Cerebellar cortex (tissue), 1 donor: ENCODE measurements around the gene WWOX.
"Not testable (repeated sequence)": the region's sequence is repeated elsewhere in the genome, so short reads cannot be mapped to it uniquely, and the experiment has no call there.

Source experiments
- DNase-seq: peaks from one replicate; pipeline ENCODE4 v3.0.0-alpha.2; 2015; ENCODE audit warnings: low spot score

WWOX gene

DNA sequence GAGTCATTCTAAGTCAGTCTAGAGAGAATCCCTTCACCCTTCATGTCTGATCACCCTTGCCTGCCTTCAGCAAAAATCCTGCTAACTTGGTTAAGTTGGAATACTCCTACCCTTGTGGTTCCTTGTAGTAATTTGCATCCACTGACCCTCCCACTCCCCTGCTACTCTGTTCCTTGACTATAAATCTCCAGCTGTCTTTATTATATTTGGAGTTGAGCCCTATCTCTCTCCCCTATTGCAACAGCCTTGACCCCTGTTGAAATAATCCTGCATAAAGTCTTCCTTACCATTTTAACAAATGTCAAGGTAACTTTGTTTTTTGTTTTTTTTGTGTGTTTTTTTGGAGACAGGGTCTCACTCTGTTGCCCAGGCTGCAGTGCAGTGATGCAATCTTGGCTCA, 590.1 kb downstream of the WWOX start:
- DNase-seq = no peak

- DNase-seq = no peak
Observed at GRCh38 chr16:78690510-78690909, 591.1 kb downstream of the WWOX start.

GRCh38 chr16:78691746-78692145, 592.3 kb downstream of the WWOX start:
- not testable (repeated sequence) for DNase-seq

DNA sequence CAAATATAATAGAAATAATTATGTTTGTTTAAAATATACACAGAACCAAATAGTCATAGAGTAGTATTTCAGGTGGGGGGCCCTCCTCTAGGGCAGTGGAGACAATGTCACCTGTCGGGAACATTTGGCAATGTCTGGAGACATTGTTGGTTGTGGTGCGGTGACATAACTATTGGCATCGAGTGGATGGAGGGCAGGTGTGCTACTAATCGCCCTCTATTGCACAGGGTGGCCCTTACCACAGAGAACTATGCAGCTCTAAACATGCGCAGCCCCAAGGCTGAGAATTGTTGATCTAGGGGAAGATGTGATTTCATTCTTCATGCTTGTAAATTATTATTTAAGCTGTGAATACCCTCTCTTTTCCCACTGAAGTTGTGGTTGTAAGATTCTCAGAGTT, 594.0 kb downstream of the WWOX start:
- peak; percentile 33 for DNase-seq

GRCh38 chr16:78694414-78694813, 595.0 kb downstream of the WWOX start:
- DNase-seq = peak; percentile 21

DNA sequence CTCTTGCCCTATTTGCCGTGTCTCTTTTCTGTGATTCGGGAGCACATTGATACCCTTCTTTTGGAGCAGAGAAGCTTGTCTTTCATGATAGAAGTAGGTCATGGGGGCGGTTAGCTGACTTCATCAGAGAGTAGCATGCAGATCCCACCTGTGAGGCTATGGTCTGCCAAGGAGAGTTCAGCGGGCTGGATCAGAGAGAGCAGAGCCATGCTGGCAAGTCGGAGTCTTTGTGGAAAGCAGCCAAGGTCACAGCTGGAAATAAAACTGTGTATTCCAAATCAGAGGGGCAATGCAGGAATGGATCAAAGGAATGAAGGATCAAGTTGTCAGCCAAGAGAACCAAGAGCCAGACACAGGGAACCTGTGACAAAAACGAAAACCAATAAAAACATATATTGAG, 595.9 kb downstream of the WWOX start:
- peak; percentile 57 for DNase-seq

- no peak for DNase-seq
Observed at GRCh38 chr16:78696797-78697196, 597.3 kb downstream of the WWOX start.

DNA sequence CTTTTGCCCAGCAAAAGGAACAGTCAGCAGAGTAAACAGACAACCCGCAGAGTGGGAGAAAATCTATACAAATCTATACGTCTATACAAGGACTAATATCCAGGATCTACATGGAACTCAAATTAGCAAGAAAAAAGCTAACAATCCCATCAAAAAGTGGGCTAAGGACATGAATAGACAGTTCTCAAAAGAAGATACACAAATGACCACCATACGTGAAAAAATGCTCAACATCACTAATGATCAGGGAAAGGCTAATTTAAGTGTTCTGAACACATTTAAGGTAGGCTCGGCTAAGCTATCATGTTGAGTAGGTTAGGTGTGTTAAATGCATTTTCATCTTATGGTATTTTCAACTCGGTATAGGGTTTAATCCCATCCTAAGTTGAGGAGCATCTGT, 598.0 kb downstream of the WWOX start:
- no peak for DNase-seq

DNA sequence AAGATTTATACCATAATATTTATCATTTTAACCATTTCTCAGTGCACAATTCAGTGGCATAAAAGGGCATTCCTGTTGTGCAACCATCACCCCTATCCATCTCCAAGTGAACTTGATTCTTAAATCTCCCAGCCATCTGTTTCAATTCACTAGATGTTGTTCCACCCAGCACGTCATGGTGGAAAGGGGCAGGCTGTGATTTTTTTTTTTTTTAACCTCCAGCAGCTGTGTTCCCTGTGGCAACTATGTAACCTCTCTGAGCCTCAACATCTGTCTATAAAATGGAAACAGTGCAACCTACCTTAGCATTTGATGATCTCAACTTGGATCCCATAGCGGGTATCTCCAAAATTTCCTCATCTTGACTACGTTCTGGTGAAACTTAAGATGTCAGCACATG, 604.5 kb downstream of the WWOX start:
- DNase-seq = no peak

GRCh38 chr16:78704416-78704815, 605.0 kb downstream of the WWOX start:
- DNase-seq = no peak

DNA sequence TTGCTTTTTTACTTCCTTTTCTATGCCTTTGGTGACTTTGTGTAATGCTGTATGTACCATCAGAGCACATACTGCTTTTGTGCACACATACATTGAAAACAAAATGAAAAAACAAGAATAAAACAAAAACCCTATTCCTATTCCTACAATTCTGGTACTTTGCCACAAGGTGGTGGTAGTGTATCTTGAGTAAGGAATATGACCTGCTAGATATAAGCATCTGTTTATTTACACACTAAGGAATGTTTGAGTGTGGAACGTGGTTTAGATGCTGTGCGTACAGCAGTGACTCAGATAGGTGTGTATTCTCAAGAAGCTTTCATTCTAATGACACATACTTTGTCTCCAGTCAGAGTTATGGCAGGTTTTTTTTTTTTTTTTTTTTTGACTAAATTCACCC, 606.2 kb downstream of the WWOX start:
- no peak for DNase-seq

DNA sequence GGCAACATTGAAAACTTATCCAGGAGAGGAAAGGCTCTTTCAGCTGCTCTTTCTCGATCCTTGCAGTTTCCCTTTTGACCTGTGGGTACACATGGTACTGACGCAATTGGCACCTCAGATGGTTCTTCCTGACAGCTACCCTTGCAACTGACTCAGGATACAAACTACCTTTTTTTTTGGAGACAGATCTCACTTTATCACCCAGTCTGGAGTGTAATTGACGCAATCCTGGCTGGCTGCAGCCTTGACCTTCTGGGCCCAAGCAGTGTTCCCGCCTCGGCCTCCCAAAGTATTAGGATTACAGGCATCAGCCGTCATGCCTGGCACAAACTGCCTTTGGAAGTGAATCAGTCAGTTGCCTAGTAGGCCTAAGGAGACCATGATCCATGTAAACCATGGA, 607.2 kb downstream of the WWOX start:
- DNase-seq = no peak

GRCh38 chr16:78709137-78709884, 609.9 kb downstream of the WWOX start:
- DNase-seq = no peak

DNA sequence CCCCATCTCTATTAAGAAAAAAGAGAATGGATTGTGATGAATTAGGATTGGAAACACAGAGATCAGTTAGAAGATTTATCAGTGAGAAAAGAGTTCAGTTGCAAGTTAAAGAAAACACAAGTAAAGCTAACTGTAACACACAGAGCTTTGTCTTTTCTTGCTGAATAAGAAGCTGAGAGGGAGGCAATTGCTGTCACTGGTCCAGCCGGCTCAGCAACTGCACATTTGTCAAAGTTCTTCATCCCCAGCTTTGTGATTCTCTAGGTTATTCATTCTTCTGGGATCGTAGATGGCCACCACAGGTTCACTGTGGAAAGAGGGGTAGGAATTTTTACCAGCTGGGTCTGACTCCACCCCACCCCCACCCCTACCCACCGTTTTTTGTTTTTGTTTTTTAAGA, 615.7 kb downstream of the WWOX start:
- no peak for DNase-seq

DNA sequence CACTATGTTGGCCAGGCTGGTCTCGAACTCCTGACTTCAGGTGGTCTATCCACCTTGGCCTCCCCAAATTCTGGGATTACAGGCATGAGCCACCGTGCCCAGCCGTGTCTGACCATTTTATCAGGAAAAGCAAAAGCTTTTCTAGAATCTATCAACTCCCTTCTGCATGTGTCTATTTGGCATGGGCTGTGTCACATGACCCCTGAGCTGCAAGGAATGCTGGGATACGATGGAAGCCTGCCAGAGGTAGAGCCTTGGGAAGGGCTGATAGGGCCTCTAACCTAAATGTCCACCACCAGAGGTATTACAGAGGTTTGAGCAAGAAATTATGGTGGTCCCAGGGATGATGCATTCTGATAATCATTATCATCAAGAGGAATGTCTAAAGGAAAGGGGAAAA, 616.2 kb downstream of the WWOX start:
- no peak for DNase-seq

DNA sequence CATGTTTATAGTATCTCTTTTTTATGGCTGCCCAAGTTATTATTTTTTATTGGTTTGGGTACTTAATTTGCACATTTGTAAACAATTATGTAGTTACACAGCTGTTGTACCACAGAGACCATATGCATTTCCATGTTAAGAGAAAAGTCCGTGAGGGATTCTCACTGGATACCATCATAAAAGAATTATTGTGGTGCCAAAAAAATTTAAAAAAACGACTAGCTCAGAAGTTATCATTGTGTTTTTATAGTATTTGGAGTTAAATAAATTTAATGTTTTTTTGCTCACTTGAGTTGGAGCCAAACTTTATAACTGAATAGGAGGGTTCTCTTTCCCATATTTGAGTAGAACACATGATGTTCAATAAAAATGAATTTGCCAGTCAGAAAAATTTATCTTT, 618.7 kb downstream of the WWOX start:
- DNase-seq = no peak

DNA sequence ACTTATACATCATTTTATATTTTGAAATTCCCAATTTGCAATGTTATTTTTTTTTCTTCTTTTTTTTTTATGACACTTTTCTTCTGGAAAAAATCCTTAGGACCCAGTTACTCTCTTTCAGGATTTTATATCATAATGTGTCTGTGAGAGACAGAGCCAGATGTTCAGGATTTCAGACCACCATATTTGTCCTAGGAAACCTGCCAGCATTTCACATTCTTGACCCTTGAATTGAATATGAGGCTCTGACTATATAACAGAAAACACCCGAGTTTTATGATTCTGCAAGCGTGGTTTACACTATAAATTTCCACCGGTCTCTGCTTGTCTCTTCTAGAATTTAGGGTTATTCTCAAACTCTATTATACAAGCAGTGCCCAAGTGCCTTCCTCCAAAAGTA, 621.0 kb downstream of the WWOX start:
- no peak for DNase-seq

GRCh38 chr16:78727536-78727935, 628.1 kb downstream of the WWOX start:
- no peak for DNase-seq

- no peak for DNase-seq
Observed at GRCh38 chr16:78729687-78730086, 630.2 kb downstream of the WWOX start.

GRCh38 chr16:78731785-78732184, 632.3 kb downstream of the WWOX start:
- no peak for DNase-seq

- DNase-seq = no peak
Observed at GRCh38 chr16:78732696-78733095, 633.2 kb downstream of the WWOX start.

DNA sequence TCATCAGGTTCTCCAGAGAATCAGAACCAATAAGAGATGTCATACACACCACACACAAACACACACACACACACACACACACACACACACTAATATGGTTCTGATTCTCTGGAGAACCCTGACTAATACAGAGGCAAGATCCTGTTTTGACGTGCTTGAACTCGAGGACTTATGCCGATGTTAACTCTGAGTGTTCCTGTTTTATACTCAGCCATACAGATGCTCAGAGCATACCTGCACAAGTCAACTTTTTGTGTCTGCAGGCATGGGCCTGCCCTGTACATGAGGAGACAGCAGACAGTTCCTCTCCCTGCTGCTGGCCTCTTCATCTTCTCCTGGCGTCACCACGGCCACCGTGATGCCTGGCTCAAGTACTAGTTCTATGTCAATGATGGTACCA, 635.9 kb downstream of the WWOX start:
- no peak for DNase-seq

- no peak for DNase-seq
Observed at GRCh38 chr16:78737630-78738029, 638.2 kb downstream of the WWOX start.

- no peak for DNase-seq
Observed at GRCh38 chr16:78738557-78738956, 639.1 kb downstream of the WWOX start.

GRCh38 chr16:78740269-78740668, 640.8 kb downstream of the WWOX start:
- no peak for DNase-seq
